Heart right ventricle (tissue), 16 donors: ENCODE data around the gene PARP4. TPM values are rescaled to one million over a fixed set of nuclear protein-coding genes. Genes with fewer than 3 reads are reported as not detected.
A peak's percentile ranks its signal among the peaks of the same experiment; 100 is the strongest.

ENCODE experiments used
- ATAC-seq, 8 donors: fragments of 200-7000 bp; cut with Tn5 transposase; one replicate each; pipeline ENCODE4 v1.9.1; 2020; ENCODE audit warnings: mild to moderate bottlenecking in 8 of 8, moderate library complexity in 8 of 8, moderate number of reproducible peaks in 1 of 8
- DNase-seq, 2 donors: peaks; one replicate each; pipeline ENCODE4 v3.0.0-alpha.2; 2020
- H3K27ac ChIP-seq, 10 donors: fragments of 200-600 bp; sonication (generic) in 2 of 10; one replicate each; pipeline versions ENCODE4 v1.5.0 to v1.8.0; 2020 to 2022; ENCODE audit warnings: mild to moderate bottlenecking in 3 of 10
- H3K27me3 ChIP-seq, 7 donors: fragments of 200-600 bp; one replicate each; pipeline ENCODE4 v1.8.0; 2021 to 2022; ENCODE audit warnings: mild to moderate bottlenecking in 2 of 7
- H3K36me3 ChIP-seq, 9 donors: fragments of 200-600 bp; sonication (generic) in 1 of 9; one replicate each; pipeline versions ENCODE4 v1.5.0 to v1.8.0; 2020 to 2022; ENCODE audit warnings: mild to moderate bottlenecking in 2 of 9
- H3K4me1 ChIP-seq, 9 donors: fragments of 200-600 bp; sonication (generic) in 1 of 9; one replicate each; pipeline versions ENCODE4 v1.5.0 to v1.8.0; 2020 to 2022; ENCODE audit warnings: mild to moderate bottlenecking in 4 of 9
- H3K4me3 ChIP-seq, 10 donors: fragments of 200-600 bp; sonication (generic) in 2 of 10; one replicate each; pipeline versions ENCODE4 v1.5.0 to v1.8.0; 2020 to 2022; ENCODE audit warnings: mild to moderate bottlenecking in 7 of 10, moderate library complexity in 2 of 10
- H3K9me3 ChIP-seq, 11 donors: fragments of 200-600 bp in 10 of 11; sonication (generic) in 2 of 11; one replicate each; pipeline versions ENCODE4 v1.5.0 to v1.8.0; 2013 to 2022; ENCODE audit warnings: mild to moderate bottlenecking in 2 of 11, control low read depth in 1 of 11, moderate library complexity in 1 of 11
- WGBS, 2 donors: extraction: QIAGEN DNeasy Blood & Tissue Kit; methylation state at CpG; one replicate each; pipeline ENCODE4 v1.1.7; 2013; ENCODE audit warnings: inconsistent platforms in 1 of 2; 5-methylcytosine and 5-hydroxymethylcytosine counted together
- intact Hi-C, 10 donors: fragments of 100-400 bp; cut with DNase I; formaldehyde crosslinking; loops; one replicate each; pipeline versions ENCODE4 v1.11.1 to v1.14.2; 2022
- polyA plus RNA-seq, 2 donors: library from polyadenylated mRNA; stranded (reverse); fragments of 200-250 nt; gene quantifications; one replicate each; pipeline ENCODE4 v1.2.3, GENCODE V29; 2013
- total RNA-seq, 10 donors: library from RNA; stranded (reverse); fragmentation: NEBNext Ultra II Directional in 3 of 10; extraction: Animal tissue kit (Norgen Biotek cat#: 25700) in 3 of 10; gene quantifications; one replicate each; pipeline versions ENCODE4 v1.2.1 to v1.2.4, GENCODE V29; 2021 to 2023
- TF ChIP-seq, protein P1 (sequence below), 9 donors: fragments of 200-600 bp; sonication (generic) in 2 of 9; IDR thresholded peaks; one replicate each; pipeline versions ENCODE4 v1.5.0 to v1.8.0; 2021 to 2022; ENCODE audit warnings: antibody characterized with exemption in 9 of 9, mild to moderate bottlenecking in 5 of 9, moderate library complexity in 1 of 9
- donor health status: Arrhythmogenic right ventricular cardiomyopathy.
- donor health status: ischemic (EF 13 %, LVEDD 7.1; RV severe dilation, severe dysfunction).
- donor health status: healthy with polysubstance abuse.
- donor health status: DM: no; HTN: yes; CAD: no.
- donor health status: DM: no; HTN: no; CAD: no.
- donor health status: ischemic (EF 25% LVEDD 6.9; RV normal size, moderate dysfunction).
- donor health status: ischemic (EF 25% LVEDD 5.7; RV mildly dilated, moderate dysfunction).
- donor health status: healthy.
- donor health status: DM: yes; HTN: yes; CAD: no.
- donor health status: Ischemic cardiomyopathy.
- donor health status: ischemic (EF 35%, LVEDD 5.7; RV mildly dilated, moderate dysfunction).
- donor health status: nonischemic (EF 11% LVEDD 7.7; RV severe dilation, severe dysfunction).
- donor health status: DM: yes; HTN: yes; CAD: no.
- donor health status: PGD.
- donor health status: ischemic (EF 29% LVEDD 5.4; RV normal size, mild dysfunction).
- donor health status: nonischemic (EF 23%, LVEDD 6.1; RV moderate dilation, normal function).

Gene PARP4
- total and polyA plus RNA-seq, 12 donors: 8.3 to 33.6 (median 22.9) TPM

DNA sequence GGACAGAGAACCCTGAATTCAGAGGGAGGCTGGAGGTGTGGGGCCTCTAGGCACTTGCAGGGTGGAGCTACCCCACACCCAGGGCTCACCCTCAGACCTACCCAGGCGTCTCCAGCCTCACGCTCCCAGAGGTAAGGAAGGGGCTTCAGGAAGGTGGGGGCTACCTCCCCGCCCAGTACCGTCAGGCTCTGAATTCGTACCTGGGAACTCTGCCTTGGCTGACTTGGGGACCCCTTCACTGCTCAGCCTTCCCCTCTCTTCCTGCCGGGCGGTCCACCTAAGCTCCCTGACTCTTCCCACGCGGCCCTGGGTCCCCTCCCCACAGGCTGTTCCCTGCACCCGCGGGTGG is 28.5 kb upstream of the PARP4 start:
- H3K27me3 ChIP-seq: peaks cover 0 to 60% (median 27%) of the 10 kb centered on the region in 7 donors
- peak in 3 of 8 donors; percentile 18 to 29 (median 19) for ATAC-seq
- H3K4me1 ChIP-seq: peaks cover 0 to 11% (median 0%) of the 10 kb centered on the region in 9 donors
- no peak overlapping the region for H3K27ac ChIP-seq
- TF ChIP-seq, protein P1, sequence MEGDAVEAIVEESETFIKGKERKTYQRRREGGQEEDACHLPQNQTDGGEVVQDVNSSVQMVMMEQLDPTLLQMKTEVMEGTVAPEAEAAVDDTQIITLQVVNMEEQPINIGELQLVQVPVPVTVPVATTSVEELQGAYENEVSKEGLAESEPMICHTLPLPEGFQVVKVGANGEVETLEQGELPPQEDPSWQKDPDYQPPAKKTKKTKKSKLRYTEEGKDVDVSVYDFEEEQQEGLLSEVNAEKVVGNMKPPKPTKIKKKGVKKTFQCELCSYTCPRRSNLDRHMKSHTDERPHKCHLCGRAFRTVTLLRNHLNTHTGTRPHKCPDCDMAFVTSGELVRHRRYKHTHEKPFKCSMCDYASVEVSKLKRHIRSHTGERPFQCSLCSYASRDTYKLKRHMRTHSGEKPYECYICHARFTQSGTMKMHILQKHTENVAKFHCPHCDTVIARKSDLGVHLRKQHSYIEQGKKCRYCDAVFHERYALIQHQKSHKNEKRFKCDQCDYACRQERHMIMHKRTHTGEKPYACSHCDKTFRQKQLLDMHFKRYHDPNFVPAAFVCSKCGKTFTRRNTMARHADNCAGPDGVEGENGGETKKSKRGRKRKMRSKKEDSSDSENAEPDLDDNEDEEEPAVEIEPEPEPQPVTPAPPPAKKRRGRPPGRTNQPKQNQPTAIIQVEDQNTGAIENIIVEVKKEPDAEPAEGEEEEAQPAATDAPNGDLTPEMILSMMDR (IDR thresholded peaks at IDR 0.05): no peak
- no peaks in the 10 kb centered on the region for H3K9me3 ChIP-seq
- intact Hi-C loops: no loop called here
- H3K4me3 ChIP-seq: peak overlapping the region in 9 of 10 donors; percentile 24 to 56 (median 50)
- H3K36me3 ChIP-seq: no peaks in the 10 kb centered on the region
- WGBS, 2 donors: 39 to 40% methylated on average over 10 to 11 of the region's 11 CpGs
- DNase-seq: no peak

DNA sequence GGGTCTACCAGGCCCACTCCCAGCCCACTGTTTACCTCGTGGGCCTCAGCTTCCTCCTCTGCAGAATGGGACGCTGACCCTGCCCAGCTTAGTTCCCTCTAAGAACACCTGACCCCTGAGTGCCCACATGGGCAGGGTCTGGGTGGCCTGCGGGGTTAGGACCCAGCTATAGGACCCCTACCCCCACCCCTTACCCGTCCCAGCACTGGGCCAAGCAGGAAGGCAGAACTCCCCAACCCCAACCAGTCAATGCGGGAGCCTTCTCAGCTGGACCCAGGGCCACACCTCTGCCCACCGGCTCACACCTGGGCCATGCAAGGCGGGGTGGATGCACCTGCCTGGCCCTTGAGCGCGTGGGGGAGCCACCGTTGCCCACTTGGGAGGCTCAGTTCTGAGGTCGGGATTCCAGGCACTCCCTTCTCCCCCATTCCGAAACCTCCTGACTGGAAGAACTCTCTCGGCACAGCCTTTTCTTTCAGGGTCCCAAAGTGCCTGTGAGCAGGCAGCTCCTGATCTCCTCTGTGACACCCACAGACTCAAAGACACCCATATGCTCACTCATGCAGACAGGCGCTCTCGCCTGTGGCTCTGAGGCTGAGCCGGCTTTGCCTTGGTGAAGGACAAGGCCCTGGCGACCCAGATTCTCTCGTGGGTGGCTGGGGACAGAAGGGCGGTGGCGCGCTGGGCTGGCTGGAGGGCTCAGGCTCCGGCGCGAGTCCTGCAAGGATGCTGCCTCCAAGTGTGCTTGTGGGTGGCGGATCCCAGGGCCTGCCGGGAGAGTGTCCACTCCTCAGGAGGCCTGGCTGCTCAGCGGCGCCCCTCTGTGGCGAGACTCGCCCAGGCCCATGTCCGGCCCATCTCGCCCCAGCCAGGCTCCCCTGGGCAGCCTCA is 27.9 kb upstream of the PARP4 start:
- no peak for DNase-seq
- TF ChIP-seq, protein P1 (IDR thresholded peaks at IDR 0.05): peak in 2 of 9 donors; percentile 14 to 24
- Histone ChIP-seq H3K4me1 (peaks cover 0 to 11% (median 0%) of the 10 kb centered on the region in 9 donors), H3K27ac (no peak overlapping the region), H3K4me3 (no peak overlapping the region), H3K27me3 (peaks cover 0 to 60% (median 27%) of the 10 kb centered on the region in 7 donors), H3K36me3 (no peaks in the 10 kb centered on the region), H3K9me3 (no peaks in the 10 kb centered on the region)
- peak in 6 of 8 donors; percentile 17 to 55 (median 30) for ATAC-seq
- intact Hi-C loops: no loop called here
- WGBS, 2 donors: 81 to 83% methylated on average over 32 of the region's 32 CpGs

DNA sequence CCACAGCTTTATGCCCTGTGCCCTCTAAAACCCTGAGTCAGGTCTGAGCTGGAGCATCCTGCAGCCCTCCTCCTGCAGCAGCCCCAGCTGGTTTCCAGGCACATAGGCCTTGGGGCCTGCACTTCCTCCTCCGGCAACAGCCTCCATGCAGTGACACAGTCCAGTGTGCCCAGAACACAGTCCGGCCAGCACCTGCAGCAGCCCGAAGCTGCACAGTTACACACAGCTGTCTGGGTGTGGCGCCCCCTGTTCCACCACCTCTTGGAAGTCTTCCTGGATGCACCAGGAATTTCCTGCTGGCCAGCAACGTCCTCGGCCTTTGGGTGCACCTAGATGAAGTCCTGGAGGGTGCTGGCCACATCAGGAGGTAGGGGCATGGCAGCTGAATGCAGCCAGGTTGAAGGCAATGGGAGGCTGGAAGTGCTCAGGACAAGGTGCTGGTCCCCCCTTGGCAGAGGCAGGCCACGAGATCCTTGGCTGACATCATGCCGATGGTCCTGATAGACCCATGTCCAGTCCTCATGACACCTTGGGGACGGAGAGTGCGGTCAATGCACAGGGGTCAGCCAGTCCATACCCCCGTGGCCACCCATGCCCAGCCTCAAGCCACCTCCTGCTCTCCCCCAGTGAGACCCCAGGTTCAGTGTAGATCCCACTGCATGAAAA is 27.1 kb upstream of the PARP4 start:
- peaks cover 0 to 53% (median 27%) of the 10 kb centered on the region in 7 donors for H3K27me3 ChIP-seq
- no peaks in the 10 kb centered on the region for H3K36me3 ChIP-seq
- 93 to 94% methylated on average over 11 of the region's 11 CpGs for WGBS, 2 donors
- peaks cover 0 to 11% (median 0%) of the 10 kb centered on the region in 9 donors for H3K4me1 ChIP-seq
- DNase-seq (no peak), ATAC-seq (peak in 1 of 8 donors; percentile 42)
- H3K4me3 ChIP-seq: no peak overlapping the region
- intact Hi-C loops: no loop called here
- H3K9me3 ChIP-seq: no peaks in the 10 kb centered on the region
- TF ChIP-seq, protein P1 (IDR thresholded peaks at IDR 0.05): no peak
- H3K27ac ChIP-seq: no peak overlapping the region

DNA sequence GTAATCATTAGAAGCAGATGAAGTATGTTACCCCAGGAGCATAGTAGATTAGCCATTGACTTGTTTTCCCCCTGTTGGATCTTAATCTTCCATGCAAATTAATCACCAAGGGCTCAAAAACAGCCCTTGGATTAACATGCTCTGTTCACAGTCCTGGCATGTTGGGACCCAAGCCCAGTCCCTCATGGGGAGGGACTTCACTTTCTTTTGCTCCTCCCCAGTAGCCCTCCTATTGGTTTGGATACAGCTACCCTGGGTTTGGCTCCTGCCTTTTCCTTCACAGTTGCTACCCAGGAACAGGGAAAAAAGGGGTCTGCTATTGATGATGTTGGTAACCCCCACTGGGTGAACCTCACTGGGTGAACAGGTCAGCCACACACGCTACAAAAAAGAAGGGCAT is 16.9 kb upstream of the PARP4 start:
- H3K27me3 ChIP-seq: peaks cover 0 to 33% (median 24%) of the 10 kb centered on the region in 7 donors
- H3K36me3 ChIP-seq: no peaks in the 10 kb centered on the region
- TF ChIP-seq, protein P1 (IDR thresholded peaks at IDR 0.05): no peak
- no peaks in the 10 kb centered on the region for H3K4me1 ChIP-seq
- no peak for ATAC-seq
- 79 to 86% methylated on average over 1 of the region's 1 CpG for WGBS, 2 donors
- intact Hi-C loops: no loop called here
- H3K9me3 ChIP-seq: no peaks in the 10 kb centered on the region
- H3K27ac ChIP-seq: no peak overlapping the region
- DNase-seq: no peak
- no peak overlapping the region for H3K4me3 ChIP-seq
